Activated CD8-positive, alpha-beta memory T cell treated with anti-CD3 and anti-CD28 coated beads, Interleukin-2, amount 50 U/mL, for 4 hours (primary cell): ENCODE results near the gene KLK13.

Experiments
- DNase-seq: peaks from one replicate; pipeline ENCODE4 v3.0.0-alpha.2; 2020

KLK13 gene

DNA sequence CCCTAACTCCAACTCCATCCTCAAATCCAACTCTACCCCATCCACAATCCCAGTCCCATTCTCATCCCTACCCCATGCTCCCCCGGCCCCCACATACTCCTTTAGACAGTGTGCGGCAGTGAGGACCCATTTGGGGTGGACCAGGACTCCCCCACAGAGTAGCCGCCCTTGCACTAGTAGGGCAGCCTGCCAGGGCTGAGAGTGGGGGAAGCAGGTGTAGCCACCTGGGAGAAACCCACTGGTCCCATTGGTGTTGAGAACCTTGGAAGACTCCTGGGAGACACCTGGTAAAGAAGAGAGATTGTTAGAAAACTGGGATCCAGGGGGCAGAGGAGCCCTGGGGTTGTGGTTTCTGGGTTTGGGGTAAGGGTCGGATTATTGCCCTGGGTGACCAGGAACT lies 4.6 kb downstream of the KLK13 start:
- no peak for DNase-seq

- no peak for DNase-seq
These were observed 5.2 kb downstream of the KLK13 start for GRCh38 chr19:51059715-51060114.

DNA sequence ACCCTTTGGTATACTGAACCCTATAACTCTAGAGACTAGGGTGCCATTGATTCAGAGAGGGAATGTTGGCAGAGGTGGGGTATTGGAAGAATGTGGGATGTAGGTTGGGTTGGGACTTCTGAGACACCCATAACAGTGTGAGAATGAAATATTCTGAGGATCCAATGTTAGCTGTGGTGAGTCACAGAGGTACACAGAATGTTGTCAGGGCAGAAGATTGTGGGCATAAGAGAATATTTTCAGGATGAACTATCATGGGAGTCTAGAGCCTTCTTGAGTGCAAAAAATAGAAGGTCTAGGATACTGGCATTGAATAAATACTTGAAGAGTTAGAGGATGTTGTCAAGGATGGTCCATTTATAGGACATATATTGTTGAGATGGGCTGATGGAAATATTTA lies 9.0 kb downstream of the KLK13 start:
- no peak for DNase-seq

DNA sequence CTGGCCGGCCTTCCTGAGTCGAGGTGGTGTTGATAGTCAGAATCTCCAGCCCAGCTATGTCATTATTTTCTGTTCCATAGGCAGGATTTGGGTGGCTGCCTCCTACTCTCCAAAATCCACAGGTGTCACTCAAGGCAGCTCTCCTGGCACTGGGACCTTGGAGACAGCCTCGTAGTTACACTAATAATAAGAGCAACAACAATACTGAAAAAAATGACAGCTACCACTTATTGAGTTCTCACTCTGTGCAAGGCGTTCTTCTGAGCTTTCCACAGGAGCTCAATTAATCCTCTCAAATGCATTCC lies 17.9 kb downstream of the KLK13 start:
- DNase-seq = no peak

GRCh38 chr19:51044327-51044726 lies 20.6 kb downstream of the KLK13 start:
- no peak for DNase-seq

GRCh38 chr19:51043497-51043896 lies 21.4 kb downstream of the KLK13 start:
- DNase-seq = no peak

DNA sequence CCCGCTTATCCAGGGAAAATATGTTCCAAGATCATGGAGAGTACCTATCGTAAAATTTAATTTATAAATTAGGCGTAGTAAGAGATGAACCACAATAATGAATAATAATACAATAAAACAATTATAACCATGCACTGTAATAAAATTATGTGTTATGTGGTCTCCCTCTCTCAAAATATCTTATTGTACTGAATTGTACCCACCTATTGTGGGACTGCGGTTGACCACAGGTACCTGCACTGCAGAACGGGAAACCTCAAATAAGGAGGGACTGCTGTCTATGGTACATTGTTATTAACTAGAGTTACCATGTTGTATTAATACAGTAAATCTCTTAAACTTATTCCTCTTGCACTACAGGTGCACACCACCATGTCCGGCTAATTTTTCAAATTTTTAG lies 24.7 kb downstream of the KLK13 start:
- no peak for DNase-seq

- no peak for DNase-seq
These were observed 28.4 kb downstream of the KLK13 start for GRCh38 chr19:51036519-51036918.

- no peak for DNase-seq
These were observed 30.2 kb downstream of the KLK13 start, which contains the start of gene KLK12 for GRCh38 chr19:51034704-51035103. Gene KLK12 (minus strand): TSS chr19:51035002. CDS start chr19:51034621, 381 bp downstream.

GRCh38 chr19:51031880-51032225 lies 33.0 kb downstream of the KLK13 start:
- no peak for DNase-seq

DNA sequence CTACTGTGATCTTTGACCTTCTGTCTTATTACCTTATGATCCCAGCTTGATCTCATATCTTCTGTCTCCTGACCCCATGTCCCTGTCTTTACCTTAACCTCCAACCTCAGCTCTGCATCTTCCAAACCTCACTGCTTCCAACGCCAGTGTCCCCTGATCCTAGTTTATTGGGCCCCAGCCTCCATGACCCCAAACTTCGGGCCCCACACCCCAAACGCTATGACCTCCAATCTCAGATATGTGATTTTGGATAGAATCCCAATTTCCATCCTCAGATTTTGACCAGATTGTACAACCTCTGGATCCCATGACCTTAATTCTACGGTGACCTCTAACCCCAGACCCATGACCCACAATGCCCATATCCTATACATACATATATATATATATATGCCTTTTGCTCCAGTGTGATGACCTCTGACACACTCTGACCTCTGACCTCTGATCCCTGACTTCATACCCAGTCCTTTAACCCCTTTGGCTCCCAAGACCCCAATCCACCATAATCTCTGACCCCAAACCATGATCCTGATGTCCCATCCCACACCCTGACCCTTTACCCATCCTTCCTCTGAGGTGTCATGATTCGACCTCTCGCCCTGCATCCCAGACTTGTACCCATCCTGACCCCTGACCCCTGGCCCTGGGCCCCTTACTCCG lies 33.5 kb downstream of the KLK13 start:
- no peak for DNase-seq

DNA sequence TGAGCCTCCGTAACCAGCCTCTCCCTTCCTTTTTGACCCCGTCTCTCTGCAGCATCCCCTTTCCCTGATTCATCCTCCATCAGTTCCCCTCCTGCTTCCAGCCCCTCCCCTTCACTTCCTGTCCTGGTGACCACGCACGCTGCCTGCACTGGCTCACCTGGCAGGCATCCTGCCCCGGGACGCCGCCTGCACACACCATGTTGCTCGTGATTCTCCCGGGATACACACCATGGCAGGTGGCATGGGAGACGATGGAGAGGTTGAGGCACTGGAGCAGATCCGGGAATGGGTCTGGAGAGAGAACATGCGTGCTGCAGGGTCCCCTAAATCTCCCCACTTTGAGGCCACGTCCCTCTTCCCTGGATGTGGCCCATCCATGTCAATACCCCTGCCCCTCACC lies 34.3 kb downstream of the KLK13 start:
- no peak for DNase-seq

- no peak for DNase-seq
These were observed 35.2 kb downstream of the KLK13 start for GRCh38 chr19:51029718-51030117.

GRCh38 chr19:51027873-51028272 lies 37.0 kb downstream of the KLK13 start:
- DNase-seq = no peak

- DNase-seq = no peak
These were observed 37.6 kb downstream of the KLK13 start for GRCh38 chr19:51027126-51027806.

- DNase-seq = no peak
These were observed 38.4 kb downstream of the KLK13 start, which contains the start of gene KLK11 for GRCh38 chr19:51026554-51026831. Gene KLK11 (minus strand): TSS chr19:51026616. CDS start chr19:51025631, 985 bp downstream.

- no peak for DNase-seq
These were observed 38.9 kb downstream of the KLK13 start for GRCh38 chr19:51025809-51026553.

- DNase-seq = no peak
These were observed 39.5 kb downstream of the KLK13 start for GRCh38 chr19:51025401-51025800.

GRCh38 chr19:51024924-51025323 lies 40.0 kb downstream of the KLK13 start:
- no peak for DNase-seq

GRCh38 chr19:51023946-51024345 lies 40.9 kb downstream of the KLK13 start:
- no peak for DNase-seq

- no peak for DNase-seq
These were observed 42.4 kb downstream of the KLK13 start for GRCh38 chr19:51022526-51022925.

- no peak for DNase-seq
These were observed 43.8 kb downstream of the KLK13 start for GRCh38 chr19:51020988-51021651.

DNA sequence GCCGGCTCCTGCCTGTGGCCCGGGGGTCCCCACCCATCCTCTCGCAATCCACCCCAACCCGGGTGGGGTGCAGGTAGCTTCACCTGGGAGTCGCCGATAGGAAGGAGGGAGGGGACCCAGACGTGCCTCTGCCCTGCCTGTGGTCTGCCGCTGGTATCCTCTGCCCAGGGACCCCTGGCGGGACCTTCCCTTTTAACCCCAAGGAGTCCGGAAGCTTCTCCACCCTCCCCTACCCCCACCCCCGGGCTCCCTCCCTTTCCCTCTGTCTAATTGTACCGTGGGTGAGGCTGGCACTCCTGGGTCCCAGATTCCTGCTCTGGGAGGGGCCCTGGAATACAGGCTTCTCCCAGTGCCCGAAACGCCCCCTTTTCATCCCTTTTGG lies 45.4 kb downstream of the KLK13 start, which contains the start of gene KLK10:
Gene KLK10, minus strand, starts transcription at position 166 of the 382 bp plus-strand sequence. CDS start 579 bp downstream, outside the sequence.
- no peak for DNase-seq
